Breast epithelium (tissue), 4 donors: Measurements from ENCODE around the gene CYP46A1. TPM values are rescaled to one million over a fixed set of nuclear protein-coding genes. Genes with fewer than 3 reads are reported as not detected.

Experiments
- DNase-seq, 2 donors: peaks; one replicate each; pipeline ENCODE4 v3.0.0-alpha.2; 2019; ENCODE audit warnings: low spot score in 2 of 2
- H3K27ac ChIP-seq, 2 donors: fragments of 200-600 bp; sonication (generic) in 1 of 2; one replicate each; pipeline ENCODE4 v1.5.1; 2016 to 2019; ENCODE audit warnings: mild to moderate bottlenecking in 1 of 2
- H3K27me3 ChIP-seq, 2 donors: fragments of 200-600 bp; sonication (generic) in 1 of 2; one replicate each; pipeline versions ENCODE4 v1.5.1 to v1.6.0; 2017 to 2019; ENCODE audit warnings: control low read depth in 1 of 2, mild to moderate bottlenecking in 1 of 2
- H3K36me3 ChIP-seq: fragments of 200-600 bp; one replicate; pipeline ENCODE4 v1.5.1; 2019
- H3K4me1 ChIP-seq, 2 donors: fragments of 200-600 bp; sonication (generic); one replicate each; pipeline ENCODE4 v1.5.1; 2016 to 2019; ENCODE audit warnings: control low read depth in 1 of 2
- H3K4me3 ChIP-seq, 3 donors: fragments of 200-600 bp; sonication (generic); 1 replicate in 2 of 3; 2 replicates in 1 of 3; pipeline ENCODE4 v1.5.1; 2016 to 2019; ENCODE audit warnings: mild to moderate bottlenecking in 3 of 3, moderate library complexity in 2 of 3
- H3K9me3 ChIP-seq, 2 donors: fragments of 200-600 bp; sonication (generic) in 1 of 2; one replicate each; pipeline ENCODE4 v1.5.1; 2016 to 2019; ENCODE audit warnings: control low read depth in 1 of 2
- CTCF ChIP-seq, 3 donors: fragments of 450-650 bp; IDR thresholded peaks; one replicate each; pipeline ENCODE4 v1.5.1; 2016 to 2017; ENCODE audit warnings: antibody characterized with exemption in 3 of 3, mild to moderate bottlenecking in 3 of 3, moderate library complexity in 3 of 3
- POLR2A ChIP-seq: fragments of 450-650 bp; IDR thresholded peaks from one replicate; pipeline ENCODE4 v1.6.1; 2016; ENCODE audit warnings: antibody characterized with exemption, mild to moderate bottlenecking, moderate library complexity
- POLR2AphosphoS5 ChIP-seq, 3 donors: sonication (generic); formaldehyde crosslinking; IDR thresholded peaks; one replicate each; pipeline ENCODE4 v1.6.1; 2017; ENCODE audit warnings: antibody characterized with exemption in 3 of 3
- intact Hi-C: fragments of 100-400 bp; cut with DNase I; formaldehyde crosslinking; loops from one replicate; pipeline ENCODE4 v1.15.1; 2023; ENCODE audit warnings: low total_unique reads
- total RNA-seq, 3 donors: library from RNA; depleted of rRNA; stranded (reverse); fragments of >200 nt; gene quantifications; one replicate each; pipeline ENCODE4 v1.1.0, GENCODE V29; 2016

CYP46A1 gene
- total RNA-seq, 3 donors from 2014 or later = 1.6 to 5.2 (median 2.6) TPM

- Histone ChIP-seq H3K9me3 (no peaks in the 10 kb centered on the region), H3K27ac (no peak overlapping the region), H3K4me3 (no peak overlapping the region), H3K27me3 (no peaks in the 10 kb centered on the region), H3K36me3 (no peaks in the 10 kb centered on the region), H3K4me1 (no peaks in the 10 kb centered on the region)
- TF ChIP-seq CTCF (IDR thresholded peaks at IDR 0.05) (no peak), POLR2A (no peak), POLR2AphosphoS5 (IDR thresholded peaks at IDR 0.05) (no peak)
- DNase-seq = peak in 1 of 2 donors; percentile 7
- intact Hi-C loops = no loop called here
Measured at GRCh38 chr14:99689266-99690236, 5.5 kb downstream of the CYP46A1 start.

DNA sequence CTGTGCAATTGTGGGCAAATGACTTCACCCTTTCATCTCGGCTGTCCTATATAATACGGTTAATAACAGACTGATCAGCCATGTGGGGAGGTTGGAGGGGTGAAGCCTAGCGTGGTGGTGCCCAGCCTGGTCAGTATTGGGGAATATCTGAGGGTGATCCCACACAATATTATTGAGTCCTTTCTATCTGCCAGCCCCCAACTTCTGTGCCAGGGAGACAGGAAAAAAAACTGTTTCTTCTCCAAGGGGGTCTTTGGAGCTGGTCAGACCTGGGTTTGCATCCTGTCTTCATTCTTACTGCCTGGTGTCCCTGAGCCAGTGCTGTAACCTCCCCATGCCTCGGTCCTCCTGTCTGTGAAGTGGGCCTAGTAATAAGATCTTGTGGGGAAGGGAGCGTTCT is 6.5 kb downstream of the CYP46A1 start:
- intact Hi-C loops = no loop called here
- H3K9me3 ChIP-seq = no peaks in the 10 kb centered on the region
- no peaks in the 10 kb centered on the region for H3K4me1 ChIP-seq
- H3K27ac ChIP-seq = no peak overlapping the region
- no peak overlapping the region for H3K4me3 ChIP-seq
- no peaks in the 10 kb centered on the region for H3K27me3 ChIP-seq
- no peak for DNase-seq
- no peaks in the 10 kb centered on the region for H3K36me3 ChIP-seq
- no peak for TF ChIP-seq POLR2A
- TF ChIP-seq CTCF (IDR thresholded peaks at IDR 0.05) = no peak
- no peak for TF ChIP-seq POLR2AphosphoS5 (IDR thresholded peaks at IDR 0.05)

DNA sequence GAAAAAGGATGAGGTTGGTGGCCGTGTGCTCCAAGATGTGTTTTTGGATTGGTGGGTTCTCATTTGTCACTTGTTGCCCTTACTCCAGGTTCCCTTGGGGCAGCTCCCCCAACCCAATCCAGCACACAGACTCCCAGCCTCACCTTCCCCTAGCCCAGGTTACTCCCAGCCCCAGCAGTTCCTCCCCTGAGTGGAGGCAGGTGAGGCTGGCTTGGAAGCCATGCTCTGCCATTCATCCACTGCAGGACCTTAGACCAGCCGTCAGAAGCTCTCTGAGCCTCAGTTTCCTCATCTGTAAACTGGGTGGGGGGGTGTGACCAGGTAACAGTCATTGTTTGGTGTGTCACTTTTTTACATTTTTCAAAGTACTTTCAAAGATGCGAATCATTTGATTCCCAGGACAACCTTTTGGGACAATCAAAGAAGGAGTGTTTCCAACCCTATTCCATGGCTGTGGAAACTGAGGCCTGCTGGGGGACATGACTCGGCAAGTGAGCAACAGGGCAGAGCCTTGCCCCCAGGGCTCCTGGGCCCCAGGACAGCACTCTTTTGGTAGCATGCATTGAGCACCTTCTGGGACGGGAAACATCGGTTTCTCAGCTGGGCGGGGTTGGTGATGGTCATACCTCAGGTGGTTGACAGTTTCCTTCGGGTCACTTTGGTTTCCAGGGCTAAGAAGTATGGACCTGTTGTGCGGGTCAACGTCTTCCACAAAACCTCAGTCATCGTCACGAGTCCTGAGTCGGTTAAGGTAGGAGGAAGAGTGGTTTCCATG is 7.2 kb downstream of the CYP46A1 start:
- Histone ChIP-seq H3K4me3 (no peak overlapping the region), H3K27me3 (no peaks in the 10 kb centered on the region), H3K9me3 (no peaks in the 10 kb centered on the region), H3K27ac (no peak overlapping the region), H3K4me1 (no peaks in the 10 kb centered on the region), H3K36me3 (no peaks in the 10 kb centered on the region)
- TF ChIP-seq POLR2A = no peak
- TF ChIP-seq POLR2AphosphoS5 (IDR thresholded peaks at IDR 0.05) = no peak
- no peak for TF ChIP-seq CTCF (IDR thresholded peaks at IDR 0.05)
- peak in 1 of 2 donors; percentile 6 for DNase-seq
- intact Hi-C loops = no loop called here

DNA sequence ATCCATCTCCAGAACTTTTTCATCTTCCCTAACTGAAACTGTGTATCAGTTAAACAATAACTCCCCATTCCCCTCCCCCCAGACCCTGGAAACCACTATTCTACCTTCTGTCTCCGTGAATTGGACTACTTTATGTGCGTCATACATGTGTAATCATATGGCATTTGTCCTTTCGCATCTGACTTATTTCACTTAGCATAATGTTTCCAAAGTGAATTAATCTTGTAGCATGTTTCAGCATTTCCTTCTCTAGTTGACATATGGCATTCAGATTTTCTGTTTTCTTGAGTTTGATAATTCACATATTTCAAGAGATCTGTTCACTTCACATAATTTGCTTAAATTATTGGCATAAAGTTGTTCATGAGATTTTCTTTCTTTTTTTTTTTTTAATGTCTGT is 9.8 kb downstream of the CYP46A1 start:
- H3K4me1 ChIP-seq = no peaks in the 10 kb centered on the region
- intact Hi-C loops = no loop called here
- H3K9me3 ChIP-seq = no peaks in the 10 kb centered on the region
- H3K36me3 ChIP-seq = no peaks in the 10 kb centered on the region
- DNase-seq = no peak
- no peaks in the 10 kb centered on the region for H3K27me3 ChIP-seq
- H3K4me3 ChIP-seq = no peak overlapping the region
- no peak for TF ChIP-seq POLR2A
- TF ChIP-seq POLR2AphosphoS5 (IDR thresholded peaks at IDR 0.05) = no peak
- no peak for TF ChIP-seq CTCF (IDR thresholded peaks at IDR 0.05)
- H3K27ac ChIP-seq = no peak overlapping the region

GRCh38 chr14:99696929-99697328 is 12.8 kb downstream of the CYP46A1 start:
- intact Hi-C loops = no loop called here

More at GRCh38 chr14:99696929-99697328, 12.8 kb downstream of the CYP46A1 start:
- no peaks in the 10 kb centered on the region for H3K27me3 ChIP-seq
- no peak for TF ChIP-seq POLR2AphosphoS5 (IDR thresholded peaks at IDR 0.05)
- no peak for TF ChIP-seq CTCF (IDR thresholded peaks at IDR 0.05)
- TF ChIP-seq POLR2A = no peak
- no peak overlapping the region for H3K27ac ChIP-seq
- no peaks in the 10 kb centered on the region for H3K4me1 ChIP-seq
- H3K36me3 ChIP-seq = no peaks in the 10 kb centered on the region
- no peak for DNase-seq
- H3K9me3 ChIP-seq = no peaks in the 10 kb centered on the region
- no peak overlapping the region for H3K4me3 ChIP-seq
